ENCODE results near the gene INO80C.
A peak's percentile ranks its signal among the peaks of the same experiment; 100 is the strongest.

GRCh38 chr18:35519148-35519899 is 21.6 kb upstream of the INO80C start:
- no peak for TF ChIP-seq CTCF (IDR thresholded peaks at IDR 0.05)
- peak in 1 of 2 donors; percentile 22 for TF ChIP-seq EP300 (IDR thresholded peaks at IDR 0.05)

Data from tibial nerve (tissue), 4 donors.